ENCODE measurements around the gene MDFIC2. TPM values are rescaled to one million over a fixed set of nuclear protein-coding genes. Genes with fewer than 3 reads are reported as not detected.

MDFIC2 gene
- total RNA-seq, 1 donor from 2014 or later, result not detected

- no peak for ATAC-seq
Observed at GRCh38 chr3:70177881-70178645, 134.4 kb downstream of the MDFIC2 start.

- no peak for ATAC-seq
Observed at GRCh38 chr3:70176224-70176623, 136.2 kb downstream of the MDFIC2 start.

- no peak for ATAC-seq
Observed at GRCh38 chr3:70156808-70157207, 155.6 kb downstream of the MDFIC2 start.

GRCh38 chr3:70150599-70150998, 161.8 kb downstream of the MDFIC2 start:
- ATAC-seq, result no peak

GRCh38 chr3:70149714-70150400, 162.6 kb downstream of the MDFIC2 start:
- ATAC-seq, result no peak

Data from esophagus mucosa (tissue), 1 donor.